ENCODE measurements around the gene CUEDC1. TPM values are rescaled to one million over a fixed set of nuclear protein-coding genes. Genes with fewer than 3 reads are reported as not detected.
"Not testable (repeated sequence)": the region's sequence is repeated elsewhere in the genome, so short reads cannot be mapped to it uniquely, and the experiment has no call there.

The CUEDC1 gene
- total RNA-seq, 4 donors from 2014 or later, result 10.2 to 45.4 (median 19.2) TPM

GRCh38 chr17:57923182-57923872 is 31.9 kb downstream of the CUEDC1 start:
- H3K4me1 ChIP-seq, result peaks cover 0 to 32% (median 0%) of the 10 kb centered on the region in 4 donors
- TF ChIP-seq CTCF (IDR thresholded peaks at IDR 0.05) (no peak), POLR2A (IDR thresholded peaks at IDR 0.05) (no peak)
- no peaks in the 10 kb centered on the region for H3K36me3 ChIP-seq
- no peak for DNase-seq
- H3K27me3 ChIP-seq, result no peaks in the 10 kb centered on the region
- H3K4me3 ChIP-seq, result no peak overlapping the region
- H3K27ac ChIP-seq, result peak overlapping the region in 1 of 4 donors; percentile 73
- no peaks in the 10 kb centered on the region for H3K9me3 ChIP-seq

- not testable (repeated sequence) for H3K4me3 ChIP-seq, DNase-seq, H3K36me3 ChIP-seq, H3K9me3 ChIP-seq, H3K27me3 ChIP-seq
- peak overlapping the region in 1 of 4 donors; percentile 73 for H3K27ac ChIP-seq
- peaks cover 0 to 38% (median 0%) of the 10 kb centered on the region in 4 donors for H3K4me1 ChIP-seq
Observed at GRCh38 chr17:57922745-57923144, 32.5 kb downstream of the CUEDC1 start.

- Histone ChIP-seq H3K4me3 (no peak overlapping the region), H3K36me3 (no peaks in the 10 kb centered on the region), H3K9me3 (no peaks in the 10 kb centered on the region), H3K27ac (peak overlapping the region; percentile 7 to 73 (median 38)), H3K27me3 (no peaks in the 10 kb centered on the region), H3K4me1 (peaks cover 0 to 38% (median 0%) of the 10 kb centered on the region in 4 donors)
- DNase-seq, result no peak
- TF ChIP-seq CTCF (IDR thresholded peaks at IDR 0.05) (no peak), POLR2A (IDR thresholded peaks at IDR 0.05) (no peak)
Observed at GRCh38 chr17:57920916-57921703, 34.1 kb downstream of the CUEDC1 start.

GRCh38 chr17:57919918-57920317 is 35.3 kb downstream of the CUEDC1 start:
- DNase-seq, result no peak
- Histone ChIP-seq H3K36me3 (no peaks in the 10 kb centered on the region), H3K4me3 (no peak overlapping the region), H3K27ac (peak overlapping the region in 2 of 4 donors; percentile 12 to 49), H3K9me3 (no peaks in the 10 kb centered on the region), H3K27me3 (no peaks in the 10 kb centered on the region), H3K4me1 (peaks cover 0 to 44% (median 0%) of the 10 kb centered on the region in 4 donors)
- TF ChIP-seq CTCF (IDR thresholded peaks at IDR 0.05) (no peak), POLR2A (IDR thresholded peaks at IDR 0.05) (no peak)

GRCh38 chr17:57918017-57918895 is 37.0 kb downstream of the CUEDC1 start:
- DNase-seq, result no peak
- peaks cover 0 to 54% (median 0%) of the 10 kb centered on the region in 4 donors for H3K4me1 ChIP-seq
- no peaks in the 10 kb centered on the region for H3K9me3 ChIP-seq
- peak overlapping the region in 2 of 4 donors; percentile 12 to 49 for H3K27ac ChIP-seq
- TF ChIP-seq CTCF (IDR thresholded peaks at IDR 0.05) (no peak), POLR2A (IDR thresholded peaks at IDR 0.05) (no peak)
- no peak overlapping the region for H3K4me3 ChIP-seq
- H3K27me3 ChIP-seq, result no peaks in the 10 kb centered on the region
- no peaks in the 10 kb centered on the region for H3K36me3 ChIP-seq
